RWPE1 (cell line): ENCODE data around the gene HOXC13.

Experiments
- CTCF ChIA-PET: fragments of 350-600 bp; sonication (Branson Sonifier 250); formaldehyde crosslinking; extraction: SDS; loops from one replicate; lab custom pipeline; 2021; lab: Yijun Ruan, JAX
- POLR2A ChIA-PET: fragments of 400-600 bp; formaldehyde crosslinking; extraction: SDS; loops from one replicate; lab custom pipeline; 2020; ENCODE audit warnings: antibody characterized with exemption; ENCODE audit not compliant: low non-redundant PET; lab: Yijun Ruan, JAX
- DNase-seq: peaks from one replicate; pipeline ENCODE4 v3.0.0; 2012; ENCODE audit warnings: low spot score
- H3K27ac ChIP-seq: fragments of 450-650 bp; 2 replicates; pipeline ENCODE4 v1.5.1; 2017
- TF ChIP-seq, protein P1 (sequence below): fragments of 450-650 bp; conservative IDR thresholded peaks from 2 replicates; pipeline ENCODE4 v1.5.1; 2017; ENCODE audit warnings: low read depth, mild to moderate bottlenecking

Gene HOXC13

DNA sequence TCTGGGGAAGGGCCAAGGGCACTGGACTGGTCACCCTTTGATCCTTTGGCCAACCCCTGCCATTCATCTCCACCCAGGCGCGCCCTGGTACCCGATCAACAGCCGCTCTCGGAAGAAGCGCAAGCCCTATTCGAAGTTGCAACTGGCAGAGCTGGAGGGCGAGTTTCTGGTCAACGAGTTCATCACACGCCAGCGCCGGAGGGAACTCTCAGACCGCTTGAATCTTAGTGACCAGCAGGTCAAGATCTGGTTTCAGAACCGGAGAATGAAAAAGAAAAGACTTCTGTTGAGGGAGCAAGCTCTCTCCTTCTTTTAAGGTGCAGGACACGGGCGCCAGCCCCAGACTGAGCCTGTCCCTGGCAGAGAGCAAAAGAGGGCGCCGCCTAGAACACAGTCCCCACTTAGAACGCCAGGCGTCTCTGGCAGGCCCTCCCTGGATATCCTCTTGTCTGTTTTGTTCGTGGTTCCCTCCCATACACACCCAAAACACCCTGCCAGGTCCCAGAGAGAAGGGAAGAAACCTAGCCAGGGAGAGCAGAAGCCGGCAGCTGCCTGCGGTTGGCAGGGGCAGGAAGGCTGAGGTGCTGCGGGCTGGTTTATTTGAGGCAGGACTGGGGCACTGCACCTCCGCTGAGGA, 17.7 kb downstream of the HOXC13 start:
- no peak for DNase-seq
- CTCF ChIA-PET: interaction anchor here (1.0 to 2.2 kb wide), 2 partner anchors 149 to 210 kb away, joined by 3 to 5 read pairs; no protein-coding TSS in a partner anchor

DNA sequence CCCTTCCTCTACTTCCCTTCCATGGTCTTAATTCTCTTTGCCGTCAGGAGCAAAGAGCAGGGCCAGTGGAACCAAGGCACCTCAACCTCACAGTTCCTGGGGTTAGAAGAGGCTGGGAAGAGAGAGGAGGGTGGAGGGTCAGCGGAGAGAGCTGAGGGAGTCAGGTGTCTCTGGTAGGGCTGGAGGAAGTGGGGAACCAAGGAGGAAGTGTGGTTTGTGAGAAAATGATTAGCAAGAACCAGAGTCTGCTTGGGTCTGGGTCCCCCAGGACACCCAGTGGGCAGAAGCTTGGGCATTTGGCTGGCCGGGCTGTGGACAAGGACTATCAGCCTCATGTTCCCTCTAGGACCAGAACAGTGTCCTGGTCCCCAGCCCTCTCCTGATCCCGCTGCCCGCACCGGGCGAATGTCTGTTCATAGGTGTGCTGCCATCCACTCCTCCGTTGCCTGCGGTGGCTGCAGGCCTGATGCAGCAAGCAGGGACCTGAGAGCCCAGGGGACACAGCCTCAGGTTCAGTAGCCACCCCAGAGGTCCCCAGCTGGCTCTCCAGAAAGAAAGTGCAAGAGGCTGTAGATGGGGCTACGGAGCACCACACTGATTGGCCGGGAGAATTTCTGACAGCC, 18.4 kb downstream of the HOXC13 start:
- no peak overlapping the region for H3K27ac ChIP-seq
- TF ChIP-seq, protein P1, sequence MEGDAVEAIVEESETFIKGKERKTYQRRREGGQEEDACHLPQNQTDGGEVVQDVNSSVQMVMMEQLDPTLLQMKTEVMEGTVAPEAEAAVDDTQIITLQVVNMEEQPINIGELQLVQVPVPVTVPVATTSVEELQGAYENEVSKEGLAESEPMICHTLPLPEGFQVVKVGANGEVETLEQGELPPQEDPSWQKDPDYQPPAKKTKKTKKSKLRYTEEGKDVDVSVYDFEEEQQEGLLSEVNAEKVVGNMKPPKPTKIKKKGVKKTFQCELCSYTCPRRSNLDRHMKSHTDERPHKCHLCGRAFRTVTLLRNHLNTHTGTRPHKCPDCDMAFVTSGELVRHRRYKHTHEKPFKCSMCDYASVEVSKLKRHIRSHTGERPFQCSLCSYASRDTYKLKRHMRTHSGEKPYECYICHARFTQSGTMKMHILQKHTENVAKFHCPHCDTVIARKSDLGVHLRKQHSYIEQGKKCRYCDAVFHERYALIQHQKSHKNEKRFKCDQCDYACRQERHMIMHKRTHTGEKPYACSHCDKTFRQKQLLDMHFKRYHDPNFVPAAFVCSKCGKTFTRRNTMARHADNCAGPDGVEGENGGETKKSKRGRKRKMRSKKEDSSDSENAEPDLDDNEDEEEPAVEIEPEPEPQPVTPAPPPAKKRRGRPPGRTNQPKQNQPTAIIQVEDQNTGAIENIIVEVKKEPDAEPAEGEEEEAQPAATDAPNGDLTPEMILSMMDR: no peak
- ChIA-PET CTCF (no interaction called here), POLR2A (no interaction called here)
- DNase-seq: no peak

More for the DNA sequence above, 17.7 kb downstream of the HOXC13 start:
- no peak overlapping the region for H3K27ac ChIP-seq
- TF ChIP-seq, protein P1: no peak
- POLR2A ChIA-PET: no interaction called here

DNA sequence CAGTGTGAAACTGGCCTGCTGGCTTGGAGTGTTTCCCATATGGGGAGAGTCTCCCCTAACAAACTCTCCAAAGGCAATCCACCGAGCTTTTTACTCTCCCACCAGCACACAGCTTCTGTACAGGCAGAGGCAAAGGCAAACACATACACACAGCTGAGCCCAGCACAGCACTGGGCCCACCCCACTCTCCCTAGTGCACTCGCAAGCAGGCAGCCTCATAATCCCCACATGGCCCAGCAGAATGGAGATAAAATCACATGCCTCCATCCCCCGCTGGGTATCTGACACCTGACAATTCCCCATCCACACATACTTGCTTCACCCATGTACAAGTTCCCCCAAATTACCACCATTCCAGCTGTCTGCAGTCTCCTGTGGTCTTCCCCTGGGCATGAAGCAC, 19.5 kb downstream of the HOXC13 start:
- no peak for DNase-seq
- POLR2A ChIA-PET: no interaction called here
- CTCF ChIA-PET: interaction anchor here (0.6 kb wide), 1 partner anchor 12 kb away, joined by 3 read pairs; no protein-coding TSS in a partner anchor
- TF ChIP-seq, protein P1: no peak
- no peak overlapping the region for H3K27ac ChIP-seq

DNA sequence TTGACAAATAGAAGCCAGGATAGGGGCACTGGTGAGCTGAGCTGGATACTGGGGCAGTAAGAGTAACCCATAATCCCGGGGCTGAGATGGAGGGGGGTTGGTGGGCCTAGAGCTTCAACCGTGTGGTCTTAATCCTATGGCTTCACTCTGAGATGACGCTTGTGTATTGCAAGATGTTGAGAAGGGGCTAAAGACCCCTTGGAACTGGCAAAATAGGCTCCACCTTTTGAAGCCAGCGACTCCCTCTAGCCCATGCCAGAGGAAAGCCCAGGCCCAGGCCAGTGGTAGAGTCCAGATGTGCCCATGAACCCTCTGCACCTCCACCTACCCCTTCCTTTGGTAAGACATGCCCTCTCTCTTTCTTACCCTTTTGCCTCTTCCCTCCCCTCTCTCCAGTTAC, 20.7 kb downstream of the HOXC13 start:
- no peak for DNase-seq
- CTCF ChIA-PET: interaction anchor here (1.0 to 1.1 kb wide), 2 partner anchors 26 to 213 kb away, joined by 3 to 5 read pairs; partner anchors contain the start of gene HOXC10
- no peak overlapping the region for H3K27ac ChIP-seq
- TF ChIP-seq, protein P1: no peak
- POLR2A ChIA-PET: no interaction called here

DNA sequence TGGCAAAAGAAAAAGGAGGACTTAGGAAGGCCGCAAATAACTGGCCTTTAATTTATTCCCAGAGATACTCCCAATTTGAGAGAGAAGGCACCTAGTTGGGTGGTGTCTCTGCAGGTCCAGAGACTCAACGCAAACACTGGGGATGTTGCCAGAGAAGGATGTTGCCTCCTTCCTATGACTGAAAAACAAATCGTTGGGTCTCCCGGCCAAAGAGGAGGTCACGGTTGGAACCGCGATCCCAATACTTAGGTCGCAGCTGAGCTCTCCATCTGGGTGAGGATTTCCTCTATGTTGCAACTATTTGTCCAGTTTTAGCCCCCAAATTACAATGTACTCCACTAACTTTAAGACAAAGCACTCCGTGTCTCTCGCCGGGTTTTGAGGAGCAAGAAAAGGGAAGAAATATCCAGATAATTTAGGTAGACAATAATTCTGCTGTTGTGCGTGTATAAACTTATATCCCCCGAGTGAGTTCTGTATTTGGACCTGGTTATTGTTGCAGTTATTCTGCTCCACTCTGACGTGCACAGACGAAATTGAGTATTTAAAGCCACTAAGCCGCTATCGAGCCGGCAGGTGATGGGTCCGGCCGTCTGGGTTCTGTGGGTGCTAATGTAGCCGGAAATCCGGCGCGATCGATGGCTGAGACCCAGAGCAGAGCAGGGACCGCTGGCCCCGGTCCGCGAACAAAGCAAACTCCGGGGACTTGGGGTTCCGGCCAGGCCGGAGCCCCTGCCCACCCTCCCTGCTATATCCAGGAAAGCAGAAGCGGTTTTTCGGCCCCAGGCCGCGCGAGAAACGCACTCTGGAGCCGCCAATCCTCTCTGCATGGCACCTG, 21.8 kb downstream of the HOXC13 start:
- ChIA-PET CTCF (no interaction called here), POLR2A (no interaction called here)
- TF ChIP-seq, protein P1: no peak
- no peak overlapping the region for H3K27ac ChIP-seq
- no peak for DNase-seq
